Liver (tissue), 9 donors: ENCODE measurements around the gene MMS22L. TPM values are rescaled to one million over a fixed set of nuclear protein-coding genes. Genes with fewer than 3 reads are reported as not detected.
"Not testable (repeated sequence)": the region's sequence is repeated elsewhere in the genome, so short reads cannot be mapped to it uniquely, and the experiment has no call there.

Experiments used
- DNase-seq: peaks from one replicate; pipeline ENCODE4 v3.0.0-alpha.2; 2017; ENCODE audit warnings: low spot score
- H3K27ac ChIP-seq, 2 donors: one replicate each; pipeline ENCODE4 v1.7.0; 2013; ENCODE audit warnings: inconsistent platforms in 2 of 2, low read length in 2 of 2, control low read depth in 1 of 2, low read depth in 1 of 2, mild to moderate bottlenecking in 1 of 2
- H3K27me3 ChIP-seq, 4 donors: one replicate each; pipeline versions ENCODE4 v1.6.1 to v1.7.0; 2013; ENCODE audit warnings: low read length in 3 of 4, inconsistent platforms in 1 of 4, mild to moderate bottlenecking in 1 of 4, moderate library complexity in 1 of 4; ENCODE audit not compliant: control insufficient read depth in 4 of 4, insufficient read depth in 4 of 4
- H3K36me3 ChIP-seq, 4 donors: one replicate each; pipeline versions ENCODE4 v1.6.1 to v1.7.0; 2013; ENCODE audit warnings: low read length in 3 of 4, mild to moderate bottlenecking in 3 of 4, low read depth in 1 of 4, moderate library complexity in 1 of 4; ENCODE audit not compliant: control insufficient read depth in 4 of 4, insufficient read depth in 3 of 4
- H3K4me1 ChIP-seq, 4 donors: one replicate each; pipeline versions ENCODE4 v1.6.1 to v1.7.0; 2013; ENCODE audit warnings: low read length in 3 of 4, mild to moderate bottlenecking in 3 of 4, moderate library complexity in 1 of 4; ENCODE audit not compliant: control insufficient read depth in 4 of 4, insufficient read depth in 4 of 4
- H3K4me3 ChIP-seq, 3 donors: one replicate each; pipeline versions ENCODE4 v1.6.1 to v1.7.0; 2013; ENCODE audit warnings: low read length in 3 of 3, control low read depth in 1 of 3, low read depth in 1 of 3, mild to moderate bottlenecking in 1 of 3
- H3K9ac ChIP-seq, 2 donors: one replicate each; pipeline ENCODE4 v1.7.0; 2013; ENCODE audit warnings: low read length in 2 of 2, mild to moderate bottlenecking in 2 of 2, moderate library complexity in 2 of 2, control low read depth in 1 of 2, low read depth in 1 of 2
- H3K9me3 ChIP-seq, 4 donors: one replicate each; pipeline versions ENCODE4 v1.6.1 to v1.7.0; 2013; ENCODE audit warnings: low read length in 3 of 4; ENCODE audit not compliant: control insufficient read depth in 4 of 4
- ATF3 ChIP-seq: IDR thresholded peaks from 2 replicates; pipeline ENCODE4 v1.6.1; 2016; ENCODE audit warnings: antibody characterized with exemption
- CTCF ChIP-seq: fragments of 150-350 bp; IDR thresholded peaks from 2 replicates; pipeline ENCODE4 v1.5.1; 2017; ENCODE audit warnings: improper control_type of control experiment, low read depth, low read length; ENCODE audit not compliant: missing input control
- EGR1 ChIP-seq, 2 donors: IDR thresholded peaks; 2 replicates each; pipeline ENCODE4 v1.6.1; 2016 to 2018; ENCODE audit warnings: antibody characterized with exemption in 2 of 2, low read depth in 2 of 2
- FOXA1 ChIP-seq: IDR thresholded peaks from 2 replicates; pipeline ENCODE4 v1.6.1; 2016; ENCODE audit warnings: antibody characterized with exemption
- FOXA2 ChIP-seq: IDR thresholded peaks from 2 replicates; pipeline ENCODE4 v1.6.1; 2016; ENCODE audit warnings: antibody characterized with exemption
- GABPA ChIP-seq, 2 donors: IDR thresholded peaks in 1 of 2; conservative IDR thresholded peaks in 1 of 2; 2 replicates each; pipeline ENCODE4 v1.6.1; 2016; ENCODE audit warnings: antibody characterized with exemption in 2 of 2, mild to moderate bottlenecking in 1 of 2, moderate library complexity in 1 of 2
- HNF4A ChIP-seq, 2 donors: conservative IDR thresholded peaks; 2 replicates each; pipeline ENCODE4 v1.6.1; 2016; ENCODE audit warnings: antibody characterized with exemption in 2 of 2, mild to moderate bottlenecking in 2 of 2
- HNF4G ChIP-seq: IDR thresholded peaks from 2 replicates; pipeline ENCODE4 v1.6.1; 2016; ENCODE audit warnings: antibody characterized with exemption
- JUND ChIP-seq, 2 donors: IDR thresholded peaks; 2 replicates each; pipeline ENCODE4 v1.6.1; 2016; ENCODE audit warnings: antibody characterized with exemption in 2 of 2
- MAX ChIP-seq: IDR thresholded peaks from 2 replicates; pipeline ENCODE4 v1.6.1; 2016; ENCODE audit warnings: antibody characterized with exemption
- NR2F2 ChIP-seq: IDR thresholded peaks from 2 replicates; pipeline ENCODE4 v1.6.1; 2016; ENCODE audit warnings: antibody characterized with exemption
- RAD21 ChIP-seq, 2 donors: IDR thresholded peaks; 2 replicates each; pipeline ENCODE4 v1.6.1; 2016; ENCODE audit warnings: antibody characterized with exemption in 2 of 2, mild to moderate bottlenecking in 2 of 2
- REST ChIP-seq: IDR thresholded peaks from 2 replicates; pipeline ENCODE4 v1.6.1; 2016; ENCODE audit warnings: antibody characterized with exemption, mild to moderate bottlenecking
- RXRA ChIP-seq, 2 donors: IDR thresholded peaks; 2 replicates each; pipeline ENCODE4 v1.6.1; 2017 to 2018; ENCODE audit warnings: antibody characterized with exemption in 2 of 2, mild to moderate bottlenecking in 1 of 2
- SP1 ChIP-seq: IDR thresholded peaks from 2 replicates; pipeline ENCODE4 v1.6.1; 2018; ENCODE audit warnings: antibody characterized with exemption, mild to moderate bottlenecking
- TAF1 ChIP-seq: conservative IDR thresholded peaks from 2 replicates; pipeline ENCODE4 v1.6.1; 2016; ENCODE audit warnings: antibody characterized with exemption, mild to moderate bottlenecking
- YY1 ChIP-seq: IDR thresholded peaks from 2 replicates; pipeline ENCODE4 v1.6.1; 2016; ENCODE audit warnings: antibody characterized with exemption, mild to moderate bottlenecking
- ZBTB33 ChIP-seq: IDR thresholded peaks from 2 replicates; pipeline ENCODE4 v1.6.1; 2016; ENCODE audit warnings: antibody characterized with exemption
- WGBS: extraction: QIAGEN DNeasy Blood & Tissue Kit; methylation state at CpG from one replicate; pipeline ENCODE4 v1.1.7; 2013; 5-methylcytosine and 5-hydroxymethylcytosine counted together
- polyA plus RNA-seq, 2 donors: library from polyadenylated mRNA; stranded (reverse) in 1 of 2; unstranded in 1 of 2; fragments of 200-250 nt in 1 of 2; fragments of >200 nt in 1 of 2; fragmentation: Nextera tagmentation in 1 of 2; extraction: Ambion mirVana in 1 of 2; gene quantifications; one replicate each; pipeline versions ENCODE4 v1.2.1 to v1.2.3, GENCODE V29; 2013 to 2015
- total RNA-seq, 2 donors: library from RNA; depleted of rRNA; stranded (reverse); fragments of >200 nt; gene quantifications; one replicate each; pipeline ENCODE4 v1.2.3, GENCODE V29; 2014
- donor health status: healthy.
- donor health status: healthy.
- donor health status: healthy.
- donor health status: healthy.
- donor health status: healthy.

Gene MMS22L
- total and polyA plus RNA-seq, 4 donors: 0.32 to 14.9 (median 2.6) TPM

GRCh38 chr6:97174471-97174870, 108.5 kb downstream of the MMS22L start:
- H3K27me3 ChIP-seq: no peaks in the 10 kb centered on the region
- no peak for TF ChIP-seq REST
- no peak for TF ChIP-seq ATF3
- TF ChIP-seq HNF4G: no peak
- WGBS: 97% methylated on average over 2 of the region's 2 CpGs
- no peak for DNase-seq
- no peak overlapping the region for H3K9ac ChIP-seq
- no peak overlapping the region for H3K27ac ChIP-seq
- no peaks in the 10 kb centered on the region for H3K36me3 ChIP-seq
- H3K4me3 ChIP-seq: no peak overlapping the region
- H3K4me1 ChIP-seq: no peaks in the 10 kb centered on the region
- H3K9me3 ChIP-seq: no peaks in the 10 kb centered on the region

- Histone ChIP-seq H3K4me1 (no peaks in the 10 kb centered on the region), H3K27ac (no peak overlapping the region), H3K9me3 (no peaks in the 10 kb centered on the region), H3K4me3 (no peak overlapping the region), H3K9ac (no peak overlapping the region), H3K27me3 (no peaks in the 10 kb centered on the region), H3K36me3 (peaks cover 0 to 3% (median under 1%) of the 10 kb centered on the region in 4 donors)
- DNase-seq: no peak
- TF ChIP-seq MAX (no peak), TAF1 (no peak), ATF3 (no peak), YY1 (no peak), JUND (IDR thresholded peaks at IDR 0.05) (no peak), RAD21 (IDR thresholded peaks at IDR 0.05) (no peak), REST (no peak), RXRA (IDR thresholded peaks at IDR 0.05) (no peak), NR2F2 (no peak), HNF4A (conservative IDR thresholded peaks at IDR 0.05) (no peak), EGR1 (IDR thresholded peaks at IDR 0.05; ENCODE audit: low read depth in 2 of 2) (no peak), CTCF (no peak), FOXA1 (no peak), HNF4G (no peak), ZBTB33 (no peak), FOXA2 (no peak), GABPA (IDR thresholded peaks at IDR 0.05 in 1 of 2, conservative IDR thresholded peaks at IDR 0.05 in 1 of 2) (no peak), SP1 (no peak)
Observed at GRCh38 chr6:97160280-97160679, 122.7 kb downstream of the MMS22L start.

GRCh38 chr6:97155447-97155846, 127.6 kb downstream of the MMS22L start:
- not testable (repeated sequence) for H3K27me3 ChIP-seq, H3K9me3 ChIP-seq, H3K4me3 ChIP-seq, H3K27ac ChIP-seq, H3K4me1 ChIP-seq, H3K9ac ChIP-seq, H3K36me3 ChIP-seq, DNase-seq
- 98% methylated on average over 5 of the region's 5 CpGs for WGBS
